NK-92 treated with Interleukin-12 subunit alpha and Interleukin-12 subunit beta, amount 100 ng/mL, for 24 hours (cell line): Measurements from ENCODE around the gene BACH2.
"Not testable (repeated sequence)": the region's sequence is repeated elsewhere in the genome, so short reads cannot be mapped to it uniquely, and the experiment has no call there.

ENCODE experiments used
- DNase-seq: peaks from one replicate; lab custom pipeline; 2025; lab: John Stamatoyannopoulos, UW

BACH2 gene

DNA sequence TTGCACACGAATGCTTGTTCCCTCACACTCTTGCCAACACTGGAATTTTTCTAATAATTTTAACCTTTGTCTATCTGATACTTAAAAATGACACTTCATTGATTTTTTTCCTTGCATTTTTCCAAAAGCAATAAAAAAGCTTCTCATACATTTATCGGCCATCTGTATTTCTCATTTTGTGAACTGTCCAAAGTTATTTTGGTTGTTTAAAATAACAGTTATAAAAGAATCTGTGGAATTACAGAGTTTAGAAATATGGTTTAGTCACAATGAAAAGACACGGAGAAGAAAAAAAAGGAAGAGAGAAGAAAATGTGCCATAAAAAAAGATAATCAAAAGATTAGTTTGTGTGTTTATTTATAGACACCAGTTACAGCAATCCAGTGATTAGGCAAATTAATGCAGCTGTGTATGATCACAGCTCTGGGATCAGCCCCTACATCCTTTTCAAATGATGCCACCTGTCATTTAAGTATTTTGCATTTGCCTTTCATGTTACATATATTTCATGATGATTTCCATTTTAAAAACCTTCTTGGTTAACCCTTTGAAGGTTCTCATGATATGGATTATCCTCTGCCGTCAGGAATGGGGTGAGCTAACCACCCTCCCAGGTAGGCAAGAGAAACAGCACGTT, 171.7 kb downstream of the BACH2 start:
- no peak for DNase-seq

DNA sequence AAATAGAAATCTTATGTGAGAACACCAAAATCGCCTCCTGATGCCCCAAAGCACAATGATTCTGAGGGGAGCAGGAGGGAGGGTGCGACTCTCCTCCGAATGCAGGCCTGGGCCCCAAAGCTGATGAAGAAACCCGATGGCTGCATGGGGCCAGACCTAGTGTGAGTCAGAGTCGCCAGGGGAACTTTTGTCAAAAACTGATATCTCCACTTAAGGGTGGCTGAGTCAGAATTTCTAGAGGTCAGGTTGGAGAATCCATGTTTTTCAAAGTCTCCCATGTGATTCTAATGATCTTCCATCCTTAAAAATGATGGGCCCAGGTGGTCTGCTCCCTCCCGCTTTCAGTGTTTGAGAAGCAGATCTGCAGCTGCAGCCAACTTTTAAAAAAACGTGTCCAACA, 172.8 kb downstream of the BACH2 start:
- DNase-seq: no peak

DNA sequence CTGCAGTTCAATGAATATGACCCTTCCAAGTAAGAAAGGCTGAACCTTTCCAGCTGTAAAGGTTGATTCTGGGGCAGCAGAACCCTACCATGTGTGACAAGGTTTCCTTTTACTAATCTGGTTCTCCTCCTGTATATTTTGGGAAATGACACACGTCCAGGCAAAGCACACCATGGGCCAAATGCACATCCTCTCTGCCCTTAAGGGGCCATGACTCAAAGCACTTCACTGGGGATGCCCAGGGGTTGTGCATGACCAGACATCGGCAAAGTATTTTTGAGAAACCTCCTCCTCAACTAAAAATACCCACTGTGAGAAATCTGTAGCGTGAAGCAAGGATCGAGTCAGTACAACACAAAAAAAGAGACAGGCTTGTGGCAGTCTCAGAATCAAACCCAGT, 174.7 kb downstream of the BACH2 start:
- DNase-seq: no peak

DNA sequence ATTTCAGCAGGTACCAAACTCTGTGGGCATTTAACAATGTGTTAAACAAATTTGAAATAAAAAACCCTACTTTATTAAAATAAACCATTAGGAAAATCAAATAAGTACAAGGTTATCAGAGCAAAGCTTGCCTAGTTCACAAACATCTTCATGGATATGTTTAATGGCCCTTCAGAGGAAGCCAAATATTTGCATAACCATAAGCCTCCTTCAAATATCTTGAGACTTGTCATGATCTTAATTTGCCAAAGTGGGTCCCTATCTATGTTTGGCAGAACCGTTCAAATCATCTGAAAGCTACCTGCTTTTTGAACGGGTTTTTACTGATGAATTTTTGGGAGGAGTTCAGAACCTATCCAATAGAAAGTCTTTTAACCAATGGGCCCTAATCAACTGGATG, 176.3 kb downstream of the BACH2 start:
- no peak for DNase-seq

DNA sequence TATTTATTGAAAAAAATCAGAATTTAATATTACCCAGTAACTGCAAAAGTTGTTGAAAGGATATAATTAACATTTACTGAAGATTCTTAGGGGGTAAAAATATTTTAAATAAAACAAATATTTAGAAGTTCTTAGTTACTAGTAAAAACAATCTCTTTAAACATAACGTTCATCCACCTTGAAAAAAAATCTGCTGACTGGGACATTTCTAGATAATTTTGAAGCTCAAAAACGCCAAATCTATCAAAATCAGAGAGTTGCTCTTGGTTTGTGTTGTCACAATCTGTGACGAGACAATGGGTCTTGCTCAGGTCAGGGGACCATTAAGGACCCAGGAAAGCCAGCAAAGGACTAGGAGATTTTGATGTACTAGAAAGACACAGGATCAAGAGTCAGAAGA, 177.0 kb downstream of the BACH2 start:
- DNase-seq: no peak

DNA sequence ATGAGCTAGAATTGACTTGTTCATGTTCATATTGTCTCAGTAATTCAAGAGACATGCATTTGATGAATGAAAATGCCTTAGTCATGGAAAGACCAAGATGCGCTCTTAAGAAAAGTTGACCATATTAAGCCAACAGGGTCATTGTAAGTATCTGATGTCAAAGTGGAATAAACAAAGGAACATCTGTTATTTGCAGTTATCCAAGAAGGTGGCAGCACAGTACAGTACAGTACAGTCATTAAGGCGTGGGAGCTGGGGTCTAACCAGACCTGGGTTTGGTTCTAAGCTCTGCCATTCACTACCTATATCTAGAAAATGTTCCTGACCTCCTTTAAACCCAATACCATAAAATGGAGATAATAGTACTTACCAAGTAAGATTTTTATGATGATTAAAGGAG, 178.1 kb downstream of the BACH2 start:
- no peak for DNase-seq

DNA sequence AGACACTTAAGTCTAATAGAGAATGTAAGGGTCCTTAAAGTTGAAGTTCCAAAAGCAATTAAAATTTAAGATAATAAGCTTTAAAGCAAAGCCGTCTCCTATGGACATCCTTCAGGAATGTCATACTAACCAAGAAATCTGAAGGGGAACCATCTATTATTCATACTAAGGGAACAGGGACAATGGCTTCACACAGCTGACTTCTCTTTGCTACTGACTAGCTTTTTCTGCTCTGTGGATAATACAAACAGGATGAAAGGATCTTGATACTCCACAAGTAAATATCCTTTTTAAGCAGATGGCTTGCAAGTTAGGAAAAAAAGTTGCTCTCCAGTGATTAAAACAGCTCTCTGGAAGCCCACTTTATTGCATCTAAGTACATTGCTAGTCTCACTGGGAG, 178.6 kb downstream of the BACH2 start:
- DNase-seq: no peak

DNA sequence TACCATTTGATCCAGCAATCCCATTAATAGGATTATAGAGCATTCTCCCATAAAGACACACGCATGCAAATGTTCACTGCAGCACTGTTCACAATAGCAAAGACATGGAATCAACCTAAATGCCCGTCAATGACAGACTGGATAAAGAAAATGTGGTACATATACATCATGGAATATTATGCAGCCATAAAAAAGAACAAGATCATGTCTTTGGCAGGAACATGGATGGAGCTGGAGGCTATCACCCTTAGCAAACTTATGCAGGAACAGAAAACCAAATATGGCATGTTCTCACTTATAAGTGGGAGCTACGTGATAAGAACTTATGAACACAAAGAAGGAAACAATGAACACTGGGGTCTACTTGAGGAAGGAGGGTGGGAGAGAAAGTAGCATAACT, 180.5 kb downstream of the BACH2 start:
- DNase-seq: not testable (repeated sequence)

DNA sequence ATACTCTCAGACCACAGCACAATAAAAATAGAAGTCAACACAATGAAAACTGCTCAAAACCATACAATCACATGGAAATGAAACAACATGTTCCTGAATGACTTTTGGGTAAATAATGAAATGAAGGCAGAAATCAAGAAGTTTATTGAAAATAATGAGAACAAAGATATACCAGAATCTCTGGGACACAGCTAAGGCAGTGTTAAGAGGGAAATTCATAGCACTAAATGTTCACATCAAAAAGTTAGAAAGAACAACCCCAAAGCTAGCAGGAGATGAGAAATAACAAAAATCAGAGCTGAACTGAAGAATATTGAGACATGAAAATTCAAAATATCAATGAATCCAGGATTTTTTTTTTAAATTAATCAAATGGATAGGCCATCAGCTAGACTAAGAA, 183.3 kb downstream of the BACH2 start:
- DNase-seq: no peak

DNA sequence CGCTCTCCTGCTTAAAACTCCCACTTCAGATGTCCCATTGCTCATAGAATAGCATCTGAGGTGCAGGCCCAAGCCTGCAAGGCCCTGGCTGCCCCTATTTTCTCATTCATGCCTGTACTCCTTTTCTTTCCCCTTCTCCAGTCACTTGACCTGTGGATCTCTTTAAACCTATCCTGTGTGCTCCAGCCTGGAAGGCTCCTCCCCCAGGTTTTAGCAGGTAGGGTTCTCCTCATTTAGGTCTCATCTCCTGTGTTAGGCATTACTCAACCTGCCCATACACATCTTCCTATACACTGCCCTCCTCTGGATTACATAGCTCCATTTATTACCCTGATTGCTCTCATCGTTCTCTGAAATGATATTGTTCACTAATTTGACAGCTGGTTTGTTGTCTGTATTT, 185.3 kb downstream of the BACH2 start:
- DNase-seq: no peak

DNA sequence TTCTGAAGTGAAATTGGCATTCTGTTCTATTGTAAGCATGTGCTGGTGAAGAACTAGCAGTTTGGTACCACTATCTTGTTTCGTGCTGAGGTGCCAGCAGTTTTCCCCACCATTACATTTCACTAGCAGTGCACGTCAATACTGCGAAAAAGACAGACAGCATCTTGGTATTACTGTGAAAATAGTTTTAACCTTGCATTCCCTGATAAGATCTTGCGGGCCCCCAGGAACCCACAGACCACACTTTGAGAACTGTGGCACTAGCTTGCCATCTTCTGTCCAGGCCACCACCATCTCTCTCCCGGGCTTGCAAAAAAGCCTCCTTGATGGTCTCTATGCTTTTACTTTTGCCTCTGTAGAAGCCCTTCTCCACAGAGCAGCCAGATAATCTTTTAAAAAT, 185.7 kb downstream of the BACH2 start:
- DNase-seq: no peak

DNA sequence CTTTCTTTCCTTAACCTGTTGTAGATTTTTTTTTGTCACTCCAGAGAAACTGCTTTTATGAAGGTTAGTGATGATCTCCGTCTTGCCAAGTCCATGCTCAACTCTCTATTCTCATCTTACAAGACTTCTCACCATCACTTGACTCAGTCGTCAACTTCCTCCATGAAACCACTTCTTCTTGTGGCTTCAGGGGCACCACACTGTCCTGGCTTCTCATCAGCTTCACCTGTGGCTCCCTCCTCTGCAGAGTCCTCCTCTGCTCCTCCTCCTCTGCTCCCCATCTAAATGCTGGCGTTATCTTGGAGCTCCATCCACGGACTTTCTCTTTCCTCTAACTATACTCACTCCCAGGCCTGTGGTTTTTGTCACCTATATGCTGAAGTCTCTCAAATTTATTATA, 187.5 kb downstream of the BACH2 start:
- no peak for DNase-seq

DNA sequence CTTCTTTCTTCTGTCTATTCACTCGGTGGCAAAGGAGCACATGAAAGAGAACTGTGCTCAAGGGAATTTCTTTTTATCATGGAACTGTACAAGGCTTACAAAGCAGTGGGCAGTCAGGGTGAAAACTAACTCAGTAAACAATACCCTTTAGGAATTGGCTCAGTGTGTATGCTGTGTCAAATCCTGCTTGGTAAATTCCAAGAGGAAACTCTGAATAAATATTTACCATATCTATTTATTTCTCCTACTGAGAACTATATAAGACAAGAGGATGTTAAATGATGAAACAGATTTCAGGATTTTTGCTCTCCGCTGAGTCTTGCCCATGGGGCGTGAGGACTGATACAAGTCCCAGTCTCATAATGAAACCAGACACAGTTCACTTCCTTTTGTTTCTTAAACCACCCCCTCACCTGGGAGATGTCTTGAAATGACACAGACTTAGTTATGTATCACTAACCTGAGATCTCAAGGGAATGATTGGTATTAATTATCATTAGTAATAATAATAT, 188.8 kb downstream of the BACH2 start:
- no peak for DNase-seq

DNA sequence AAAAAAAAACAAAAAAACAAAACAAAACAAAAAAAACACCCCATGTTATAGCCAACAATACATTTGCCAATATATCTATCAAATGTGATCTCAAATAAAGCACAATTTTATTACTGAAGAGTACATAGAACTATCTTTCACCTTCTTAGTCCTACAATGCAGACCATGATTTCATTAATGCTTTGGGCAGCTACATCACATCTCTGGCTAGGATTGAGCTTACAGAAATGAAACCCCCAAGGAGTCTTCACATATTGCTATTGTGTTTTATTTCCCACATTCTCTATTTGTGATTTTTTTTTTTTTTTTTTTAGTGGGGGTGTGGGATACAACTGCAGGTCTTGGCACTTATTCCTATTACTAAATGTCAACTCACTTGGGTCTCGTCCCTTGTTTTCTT, 189.3 kb downstream of the BACH2 start:
- no peak for DNase-seq

DNA sequence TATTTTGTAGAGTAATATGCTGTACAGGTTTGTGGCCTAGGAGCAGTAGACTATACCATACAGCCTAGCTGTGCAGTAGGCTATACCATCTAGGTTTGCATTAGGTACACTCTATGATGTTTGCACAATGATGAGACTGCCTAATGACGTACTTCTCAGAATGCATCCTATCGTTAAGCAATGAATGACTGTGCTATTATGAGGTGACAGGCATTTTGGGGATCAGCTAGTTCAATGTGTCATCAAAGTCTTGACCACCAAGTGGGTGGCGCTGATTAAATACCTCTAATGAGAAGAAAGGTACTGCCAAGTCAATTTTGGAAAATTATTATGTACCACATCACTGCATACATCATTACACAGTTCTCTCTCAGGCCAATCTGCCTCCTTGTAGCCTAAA, 190.2 kb downstream of the BACH2 start:
- no peak for DNase-seq

DNA sequence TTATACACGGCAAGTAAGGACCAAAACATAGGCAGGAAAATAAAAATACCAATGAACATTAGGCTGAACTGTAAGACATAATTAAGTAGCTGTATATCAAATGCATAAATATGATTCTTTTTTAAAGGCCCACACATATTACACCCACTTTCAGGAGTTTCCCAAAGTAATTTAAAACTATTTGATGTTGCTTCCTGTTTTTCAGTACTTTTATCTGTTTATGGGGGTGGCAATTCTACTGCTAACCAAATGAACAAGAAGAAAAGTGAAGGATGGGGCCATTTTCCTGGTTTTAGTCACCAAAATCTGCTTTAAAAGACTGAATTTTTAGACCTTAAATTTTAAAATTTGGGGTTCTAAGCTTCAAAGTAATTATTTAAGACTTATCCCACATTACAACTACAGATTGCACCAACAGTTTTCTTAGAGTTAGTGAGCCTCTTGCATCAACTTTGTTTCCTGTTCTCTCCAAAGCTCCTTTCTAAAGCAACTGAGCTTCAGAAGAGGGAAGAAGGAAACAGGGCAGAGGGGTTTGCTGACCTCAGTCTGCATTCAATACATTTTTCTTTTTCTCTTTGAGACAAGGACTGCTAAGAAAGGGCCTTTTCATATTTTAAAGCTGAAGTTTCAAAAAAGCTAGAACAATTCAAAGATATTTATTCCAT, 191.0 kb downstream of the BACH2 start:
- DNase-seq: no peak

DNA sequence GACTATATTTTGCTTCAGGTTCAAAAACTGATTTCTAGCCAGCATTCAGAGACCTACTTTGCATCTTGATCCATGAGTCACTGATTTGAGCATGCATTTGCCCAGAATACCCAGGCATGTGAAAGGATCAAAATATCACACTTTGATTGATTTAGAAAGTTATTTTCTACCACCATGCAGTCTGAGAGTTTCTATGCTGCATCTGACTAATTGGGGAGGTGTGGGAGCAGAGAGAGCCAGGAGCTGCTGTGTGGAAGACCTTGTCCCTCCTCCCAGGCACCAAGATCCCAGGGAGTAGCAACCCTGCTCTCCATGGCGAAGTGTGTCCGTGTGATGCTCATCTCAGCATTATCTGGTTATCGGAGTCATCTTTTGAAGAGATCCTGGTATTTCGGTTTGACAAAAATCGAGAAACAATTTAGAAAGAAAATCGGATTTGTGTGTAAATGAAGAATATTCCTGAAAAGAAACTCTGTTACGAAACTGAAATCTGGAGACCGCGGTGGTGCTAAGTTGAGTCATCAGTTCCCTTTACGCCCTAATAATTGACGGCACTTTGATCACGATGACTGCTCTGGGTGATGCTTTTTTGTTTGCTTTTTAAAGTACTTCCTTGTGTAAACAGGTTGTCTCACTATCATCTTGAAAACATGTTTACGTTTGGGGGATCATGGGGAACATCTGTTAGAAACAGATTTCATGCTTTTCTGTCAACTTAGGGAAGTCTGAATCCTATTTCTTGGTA, 193.4 kb downstream of the BACH2 start:
- no peak for DNase-seq

DNA sequence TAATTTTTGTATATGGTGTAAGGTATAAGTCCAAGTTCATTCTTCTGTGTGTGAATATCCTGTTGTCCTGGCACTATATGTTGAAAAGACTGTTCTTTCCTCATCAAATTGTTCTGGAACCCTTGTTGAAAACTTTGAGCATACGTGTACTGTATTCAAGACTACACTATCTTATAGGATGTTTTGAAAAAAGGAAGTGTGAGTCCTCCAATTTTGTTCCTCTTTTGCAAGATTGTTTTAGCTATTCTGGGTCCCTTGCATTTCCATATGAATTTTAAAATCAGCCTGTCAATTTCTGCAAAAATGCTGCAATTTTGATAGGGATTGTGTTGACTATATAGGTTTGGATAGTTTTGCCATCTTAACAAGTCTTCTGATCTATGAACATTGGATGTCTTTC, 195.2 kb downstream of the BACH2 start:
- no peak for DNase-seq

DNA sequence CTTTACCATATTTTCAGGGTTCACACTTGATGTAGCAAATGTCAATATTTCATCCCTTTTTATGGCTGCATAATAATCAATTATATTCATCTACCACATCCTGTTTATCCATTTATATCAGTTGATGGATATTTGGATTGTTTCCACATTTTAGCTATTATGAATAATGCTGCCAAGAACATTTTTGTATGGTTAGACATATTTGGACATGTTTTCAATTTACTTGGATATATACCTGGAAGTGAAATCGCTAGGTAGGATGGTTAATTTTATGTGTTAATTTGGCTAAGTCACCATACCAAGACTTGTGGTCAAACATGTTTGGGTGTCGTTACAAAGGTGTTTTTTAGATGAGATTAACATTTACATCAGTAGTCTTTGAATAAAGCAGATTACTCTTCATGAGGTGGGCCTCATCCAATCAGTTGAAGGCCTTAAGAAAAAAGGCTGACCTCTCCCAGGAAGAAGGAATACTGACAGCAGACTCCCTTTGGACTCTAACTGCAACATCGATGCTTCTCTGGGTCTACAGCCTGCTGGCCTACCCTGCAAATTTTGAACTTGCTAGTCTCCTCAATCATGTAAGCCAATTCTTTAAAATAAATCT, 196.5 kb downstream of the BACH2 start:
- DNase-seq: no peak

DNA sequence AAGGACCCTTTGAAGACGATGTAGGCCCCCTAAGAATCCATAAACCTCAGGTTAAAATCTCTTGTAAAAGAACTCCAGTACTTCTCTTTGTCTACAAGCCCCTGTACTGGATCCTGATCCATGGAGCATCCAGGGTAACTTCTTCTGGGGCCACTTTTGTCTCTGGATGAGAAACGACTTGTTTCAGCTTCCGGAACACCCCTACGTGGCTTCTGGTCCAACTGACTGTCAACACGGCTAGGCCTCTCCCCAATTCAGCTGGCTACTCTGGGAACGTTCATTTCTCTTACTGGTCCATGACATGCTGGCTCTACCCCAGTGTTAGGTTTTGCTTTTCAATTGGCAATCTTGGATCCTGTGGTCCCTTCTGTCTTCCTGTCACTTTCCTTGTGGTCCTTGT, 198.0 kb downstream of the BACH2 start:
- DNase-seq: no peak

DNA sequence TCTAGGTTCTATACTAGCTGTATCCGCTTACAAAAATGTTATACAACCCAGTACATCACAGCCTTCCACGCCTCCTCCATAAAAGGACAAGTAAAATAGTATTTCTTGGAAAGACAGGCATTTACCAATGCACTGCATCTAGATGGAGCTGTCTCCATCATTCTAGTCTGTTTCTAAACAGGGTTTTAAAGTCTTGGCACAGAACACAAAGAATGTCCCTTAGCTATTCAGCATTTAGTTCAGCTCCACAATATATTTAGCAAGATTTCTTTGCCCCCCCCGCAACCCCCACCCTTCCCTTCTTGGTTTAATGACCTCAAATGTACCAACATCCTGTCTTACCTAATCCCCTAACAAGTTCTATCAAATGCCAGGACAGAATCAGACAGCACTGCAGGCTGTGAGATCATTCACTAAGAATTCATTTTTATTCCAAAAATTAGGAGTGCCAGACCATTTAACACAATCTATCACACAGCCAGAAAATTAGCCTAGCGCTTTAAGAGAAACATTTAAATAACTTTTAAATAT, 198.6 kb downstream of the BACH2 start:
- DNase-seq: no peak

DNA sequence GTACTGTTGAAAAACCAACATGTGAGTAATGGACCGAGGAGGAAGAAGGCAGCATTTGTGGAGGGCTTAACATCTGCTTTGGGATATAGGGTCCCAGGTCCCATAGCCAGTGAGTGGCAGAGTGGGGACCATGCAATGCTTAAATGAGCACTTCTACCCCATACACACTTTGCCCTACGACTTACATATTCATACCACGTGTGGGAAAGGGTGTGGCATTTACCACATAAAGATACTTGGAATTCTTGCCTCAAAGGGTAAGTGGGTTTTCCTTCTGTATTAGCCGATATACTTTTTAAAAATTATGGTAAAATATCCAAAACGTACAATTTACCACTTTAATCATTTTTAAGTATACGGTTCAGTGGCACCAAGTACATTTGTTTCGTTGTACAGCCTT, 199.3 kb downstream of the BACH2 start:
- no peak for DNase-seq

DNA sequence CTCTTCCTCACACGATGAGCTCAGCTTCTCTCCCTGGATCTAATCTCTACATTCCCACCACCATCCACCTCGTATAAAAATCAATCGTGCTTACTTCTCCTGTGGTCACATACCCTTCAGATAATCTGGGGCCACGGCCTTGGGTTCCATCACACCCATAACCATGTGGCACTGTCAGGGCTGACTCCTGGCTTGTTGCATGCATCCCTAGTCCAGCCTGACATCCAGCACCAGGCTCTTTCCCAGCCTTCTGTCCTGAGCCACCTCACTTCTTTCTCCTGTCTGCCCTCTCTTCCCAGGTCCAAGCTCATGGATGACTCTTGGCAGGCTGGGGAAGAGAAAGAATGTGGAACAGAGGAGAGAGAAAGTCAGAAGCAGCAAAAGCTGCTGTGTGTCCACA, 199.8 kb downstream of the BACH2 start:
- DNase-seq: no peak
